Endodermal cell (in vitro differentiated cells): Measurements from ENCODE around the gene NPY5R. TPM values are rescaled to one million over a fixed set of nuclear protein-coding genes. Genes with fewer than 3 reads are reported as not detected.

Experiments
- DNase-seq: peaks from one replicate; pipeline ENCODE4 v3.0.0-alpha.2; 2017
- H3K27ac ChIP-seq: 2 replicates; pipeline ENCODE4 v1.5.1; 2013; ENCODE audit warnings: mild to moderate bottlenecking, low read depth, low read length, moderate library complexity
- H3K27me3 ChIP-seq: 2 replicates; pipeline ENCODE4 v1.6.1; 2013; ENCODE audit warnings: mild to moderate bottlenecking, low read length, moderate library complexity; ENCODE audit not compliant: insufficient read depth, control insufficient read depth, poor library complexity, severe bottlenecking
- H3K36me3 ChIP-seq: 2 replicates; pipeline ENCODE4 v1.7.0; 2013; ENCODE audit warnings: mild to moderate bottlenecking, low read length, moderate library complexity; ENCODE audit not compliant: control insufficient read depth, insufficient read depth
- H3K4me1 ChIP-seq: one replicate; pipeline ENCODE4 v1.7.0; 2013; ENCODE audit warnings: low read length; ENCODE audit not compliant: control insufficient read depth, insufficient read depth
- H3K4me3 ChIP-seq: 2 replicates; pipeline ENCODE4 v1.5.1; 2013; ENCODE audit warnings: mild to moderate bottlenecking, low read length, moderate library complexity
- H3K9ac ChIP-seq: 2 replicates; pipeline ENCODE4 v1.6.1; 2013; ENCODE audit warnings: mild to moderate bottlenecking, low read length, moderate library complexity; ENCODE audit not compliant: poor library complexity, severe bottlenecking; ENCODE audit errors: extremely low read depth
- H3K9me3 ChIP-seq: 2 replicates; pipeline ENCODE4 v1.6.1; 2013; ENCODE audit warnings: mild to moderate bottlenecking, low read length, moderate library complexity; ENCODE audit not compliant: control insufficient read depth
- H3K27ac Mint-ChIP-seq: 2 replicates; pipeline ENCODE4 v1.8.0; 2020; ENCODE audit warnings: mixed read lengths
- H3K27me3 Mint-ChIP-seq: 2 replicates; pipeline ENCODE4 v1.8.0; 2021; ENCODE audit warnings: mild to moderate bottlenecking, mixed read lengths; ENCODE audit not compliant: insufficient read depth
- H3K36me3 Mint-ChIP-seq: 2 replicates; pipeline ENCODE4 v1.8.0; 2020; ENCODE audit warnings: low read depth, mixed read lengths
- H3K4me1 Mint-ChIP-seq: 2 replicates; pipeline ENCODE4 v1.8.0; 2020; ENCODE audit warnings: mixed read lengths
- H3K4me3 Mint-ChIP-seq: 2 replicates; pipeline ENCODE4 v1.8.0; 2020; ENCODE audit warnings: mild to moderate bottlenecking, moderate library complexity, mixed read lengths
- H3K9me3 Mint-ChIP-seq: 2 replicates; pipeline ENCODE4 v1.8.0; 2020; ENCODE audit warnings: mild to moderate bottlenecking, mixed read lengths
- CTCF ChIP-seq: fragments of 200-600 bp; sonication (generic); conservative IDR thresholded peaks from 2 replicates; pipeline ENCODE4 v1.5.0; 2021; ENCODE audit warnings: antibody characterized with exemption, mild to moderate bottlenecking
- whole genome bisulfite sequencing, 2 experiments: methylation state at CpG; one replicate each; pipeline versions ENCODE4 v1.1.5 to v1.1.7; 2013; ENCODE audit warnings: missing lambda C conversion rate in 2 of 2, mixed read lengths in 1 of 2; ENCODE audit not compliant: insufficient coverage in 1 of 2, insufficient read length in 1 of 2; 5-methylcytosine and 5-hydroxymethylcytosine counted together
- total RNA-seq, 2 donors: library from RNA; stranded (reverse); fragmentation: NEBNext Ultra II Directional in 1 of 2; extraction: Animal tissue kit (Norgen Biotek cat#: 25700) in 1 of 2; gene quantifications; 2 replicates in 1 of 2; 3 replicates in 1 of 2; pipeline ENCODE4 v1.2.1, GENCODE V29; 2021

NPY5R gene
- total RNA-seq, 2 donors from 2014 or later = 4.4 to 5.1 TPM

GRCh38 chr4:163372029-163372428 lies 28.3 kb downstream of the NPY5R start:
- no peak for DNase-seq
- H3K9ac ChIP-seq = no peak overlapping the region
- H3K36me3 Mint-ChIP-seq = no peaks in the 10 kb centered on the region

GRCh38 chr4:163378661-163379060 lies 35.0 kb downstream of the NPY5R start:
- no peaks in the 10 kb centered on the region for H3K9me3 Mint-ChIP-seq
- no peaks in the 10 kb centered on the region for H3K27me3 Mint-ChIP-seq
- Histone ChIP-seq H3K9me3 (no peaks in the 10 kb centered on the region), H3K4me3 (no peak overlapping the region), H3K27ac (no peak overlapping the region), H3K9ac (no peak overlapping the region), H3K4me1 (no peaks in the 10 kb centered on the region), H3K27me3 (no peaks in the 10 kb centered on the region), H3K36me3 (no peaks in the 10 kb centered on the region)
- no peak for DNase-seq
- H3K27ac Mint-ChIP-seq = no peak overlapping the region
- no peak for TF ChIP-seq CTCF
- no peak overlapping the region for H3K4me3 Mint-ChIP-seq
- no peaks in the 10 kb centered on the region for H3K36me3 Mint-ChIP-seq
- H3K4me1 Mint-ChIP-seq = peaks cover 22% of the 10 kb centered on the region

More at GRCh38 chr4:163372029-163372428, 28.3 kb downstream of the NPY5R start:
- Histone ChIP-seq H3K27me3 (no peaks in the 10 kb centered on the region), H3K4me3 (no peak overlapping the region), H3K4me1 (no peaks in the 10 kb centered on the region), H3K36me3 (no peaks in the 10 kb centered on the region), H3K27ac (no peak overlapping the region), H3K9me3 (no peaks in the 10 kb centered on the region)
- Mint-ChIP-seq H3K4me3 (no peak overlapping the region), H3K4me1 (peaks cover 39% of the 10 kb centered on the region), H3K9me3 (no peaks in the 10 kb centered on the region), H3K27ac (no peak overlapping the region), H3K27me3 (no peaks in the 10 kb centered on the region)
- TF ChIP-seq CTCF = no peak
- 78 to 100% methylated on average over 2 to 5 of the region's 5 CpGs for WGBS, 2 experiments

GRCh38 chr4:163380703-163381102 lies 37.0 kb downstream of the NPY5R start:
- Histone ChIP-seq H3K4me3 (no peak overlapping the region), H3K9me3 (no peaks in the 10 kb centered on the region), H3K4me1 (no peaks in the 10 kb centered on the region), H3K27me3 (no peaks in the 10 kb centered on the region), H3K9ac (no peak overlapping the region), H3K27ac (no peak overlapping the region), H3K36me3 (no peaks in the 10 kb centered on the region)
- Mint-ChIP-seq H3K36me3 (no peaks in the 10 kb centered on the region), H3K4me1 (peaks cover 9% of the 10 kb centered on the region), H3K27ac (no peak overlapping the region), H3K9me3 (no peaks in the 10 kb centered on the region), H3K4me3 (no peak overlapping the region), H3K27me3 (no peaks in the 10 kb centered on the region)
- DNase-seq = no peak
- TF ChIP-seq CTCF = no peak
- WGBS, 2 experiments = 84 to 86% methylated on average over 5 of the region's 5 CpGs
